ENCODE data around the gene ACAP3. TPM values are rescaled to one million over a fixed set of nuclear protein-coding genes. Genes with fewer than 3 reads are reported as not detected.

Gene ACAP3
- total and polyA plus RNA-seq, 4 experiments from 2014 or later, result 5.4 to 65.6 (median 33.3) TPM

DNA sequence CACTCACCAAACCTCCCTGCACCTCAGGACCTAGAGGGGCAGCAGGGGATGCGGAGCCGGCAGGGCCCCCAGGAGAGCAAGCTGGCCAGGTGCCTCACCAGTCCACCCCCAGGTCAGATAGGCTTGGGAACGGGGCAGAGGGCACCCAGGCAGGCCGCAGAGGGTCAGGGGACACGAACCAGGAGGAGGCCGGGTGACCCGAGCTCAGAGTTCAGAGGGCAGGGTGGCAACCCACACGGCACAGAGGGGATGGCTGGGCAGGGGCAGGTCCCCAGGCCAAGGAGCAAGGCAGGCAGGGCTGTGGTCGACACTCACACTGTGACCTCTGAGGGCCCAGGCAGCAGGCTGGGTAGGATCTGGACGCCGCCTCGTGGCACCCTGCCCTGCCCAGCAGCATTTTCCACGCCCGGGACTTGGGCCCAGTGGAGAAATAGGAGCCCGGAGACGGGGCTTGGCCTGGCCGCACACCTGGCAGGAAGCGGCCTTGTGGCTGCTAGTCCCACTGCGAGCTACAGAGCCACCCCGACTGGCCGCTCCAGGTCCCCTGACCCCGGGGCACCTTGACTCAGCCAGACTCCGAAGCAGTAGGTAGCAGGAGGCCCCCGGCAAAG is 36.2 kb upstream of the ACAP3 start:
- H3K27me3 ChIP-seq (ENCODE audit: insufficient read depth, low read length), result no peaks in the 10 kb centered on the region
- no peak overlapping the region for H3K4me3 Mint-ChIP-seq
- no peaks in the 10 kb centered on the region for H3K36me3 ChIP-seq (ENCODE audit: insufficient read depth, low read length)
- H3K4me1 Mint-ChIP-seq, result peaks cover 4 to 28% (median 16%) of the 10 kb centered on the region in 4 donors
- no peak overlapping the region for H3K4me3 ChIP-seq (ENCODE audit: low read length in 2 of 2)
- ChIA-PET POLR2A (ENCODE audit: partially characterized antibody) (no interaction called here), CTCF (ENCODE audit: partially characterized antibody) (no interaction called here)
- H3K27ac ChIP-seq (ENCODE audit: low read depth, low read length), result no peak overlapping the region
- H3K9me3 Mint-ChIP-seq, result no peaks in the 10 kb centered on the region
- peaks cover 14% of the 10 kb centered on the region for H3K4me1 ChIP-seq (ENCODE audit: insufficient read depth, low read length)
- no peaks in the 10 kb centered on the region for H3K9me3 ChIP-seq (ENCODE audit: control insufficient read depth in 1 of 2, low read length in 2 of 2)
- intact Hi-C loops (cut with micrococcal nuclease), result loop anchor here (1.0 kb wide), 1 partner anchor 18 kb away; no protein-coding TSS in a partner anchor
- H3K27me3 Mint-ChIP-seq, result no peaks in the 10 kb centered on the region
- peaks cover 9 to 10% of the 10 kb centered on the region in 2 donors for H3K36me3 Mint-ChIP-seq
- no peak for DNase-seq
- H3K27ac Mint-ChIP-seq, result peak overlapping the region in 1 of 7 donors; percentile 44

- peaks cover 7% of the 10 kb centered on the region for H3K4me1 ChIP-seq (ENCODE audit: insufficient read depth, low read length)
- POLR2A ChIA-PET (ENCODE audit: partially characterized antibody), result no interaction called here
- peaks cover 4 to 21% (median 14%) of the 10 kb centered on the region in 4 donors for H3K4me1 Mint-ChIP-seq
- intact Hi-C loops (cut with micrococcal nuclease), result loop anchor here (1.0 kb wide), 1 partner anchor 16 kb away; no protein-coding TSS in a partner anchor
- no peaks in the 10 kb centered on the region for H3K36me3 ChIP-seq (ENCODE audit: insufficient read depth, low read length)
- CTCF ChIA-PET (ENCODE audit: partially characterized antibody), result no interaction called here
- H3K27me3 ChIP-seq (ENCODE audit: insufficient read depth, low read length), result no peaks in the 10 kb centered on the region
- H3K4me3 Mint-ChIP-seq, result no peak overlapping the region
- H3K27me3 Mint-ChIP-seq, result no peaks in the 10 kb centered on the region
- no peaks in the 10 kb centered on the region for H3K9me3 Mint-ChIP-seq
- no peak overlapping the region for H3K4me3 ChIP-seq (ENCODE audit: low read length in 2 of 2)
- DNase-seq, result peak in 1 of 5 donors; percentile 3
- no peak overlapping the region for H3K27ac ChIP-seq (ENCODE audit: low read depth, low read length)
- H3K9me3 ChIP-seq (ENCODE audit: control insufficient read depth in 1 of 2, low read length in 2 of 2), result no peaks in the 10 kb centered on the region
- H3K36me3 Mint-ChIP-seq, result peaks cover 10 to 12% of the 10 kb centered on the region in 2 donors
- H3K27ac Mint-ChIP-seq, result no peak overlapping the region
Observed at GRCh38 chr1:1342584-1343115, 34.9 kb upstream of the ACAP3 start.

DNA sequence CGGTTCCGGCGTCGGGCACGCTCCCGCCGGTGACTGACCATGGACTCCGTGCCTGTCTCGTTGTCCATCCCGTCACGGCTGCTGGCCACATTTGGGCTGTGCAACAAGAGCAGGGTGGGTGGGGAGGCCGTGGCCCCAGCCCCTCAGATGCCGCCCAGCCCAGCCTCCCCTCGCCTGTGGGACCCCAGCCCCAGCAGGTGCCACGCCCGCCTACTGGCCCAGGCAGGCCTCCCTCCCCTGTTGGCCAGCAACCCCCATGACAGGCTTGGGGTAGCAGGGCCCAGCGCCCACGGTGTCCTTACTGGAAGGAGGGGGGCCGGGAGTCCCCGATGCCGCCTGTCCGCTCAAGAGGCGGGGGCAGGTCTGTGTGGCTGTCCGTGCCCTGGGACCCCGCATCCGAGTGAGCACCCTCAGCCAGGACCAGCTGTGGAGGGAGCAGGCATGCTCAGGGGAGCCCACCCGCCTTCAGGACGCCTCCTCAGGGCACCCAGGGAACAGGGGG is 34.4 kb upstream of the ACAP3 start:
- H3K27ac Mint-ChIP-seq, result no peak overlapping the region
- H3K27ac ChIP-seq (ENCODE audit: low read depth, low read length), result no peak overlapping the region
- POLR2A ChIA-PET (ENCODE audit: partially characterized antibody), result no interaction called here
- peak in 1 of 5 donors; percentile 42 for DNase-seq
- intact Hi-C loops (cut with micrococcal nuclease), result no loop called here
- no peaks in the 10 kb centered on the region for H3K27me3 Mint-ChIP-seq
- peaks cover 1% of the 10 kb centered on the region for H3K4me1 ChIP-seq (ENCODE audit: insufficient read depth, low read length)
- CTCF ChIA-PET (ENCODE audit: partially characterized antibody), result no interaction called here
- H3K36me3 Mint-ChIP-seq, result peaks cover 10 to 12% of the 10 kb centered on the region in 2 donors
- no peak overlapping the region for H3K4me3 ChIP-seq (ENCODE audit: low read length in 2 of 2)
- H3K9me3 Mint-ChIP-seq, result no peaks in the 10 kb centered on the region
- H3K9me3 ChIP-seq (ENCODE audit: control insufficient read depth in 1 of 2, low read length in 2 of 2), result no peaks in the 10 kb centered on the region
- H3K4me3 Mint-ChIP-seq, result no peak overlapping the region
- H3K4me1 Mint-ChIP-seq, result peaks cover under 1 to 15% (median 11%) of the 10 kb centered on the region in 4 donors
- H3K36me3 ChIP-seq (ENCODE audit: insufficient read depth, low read length), result no peaks in the 10 kb centered on the region
- no peaks in the 10 kb centered on the region for H3K27me3 ChIP-seq (ENCODE audit: insufficient read depth, low read length)

DNA sequence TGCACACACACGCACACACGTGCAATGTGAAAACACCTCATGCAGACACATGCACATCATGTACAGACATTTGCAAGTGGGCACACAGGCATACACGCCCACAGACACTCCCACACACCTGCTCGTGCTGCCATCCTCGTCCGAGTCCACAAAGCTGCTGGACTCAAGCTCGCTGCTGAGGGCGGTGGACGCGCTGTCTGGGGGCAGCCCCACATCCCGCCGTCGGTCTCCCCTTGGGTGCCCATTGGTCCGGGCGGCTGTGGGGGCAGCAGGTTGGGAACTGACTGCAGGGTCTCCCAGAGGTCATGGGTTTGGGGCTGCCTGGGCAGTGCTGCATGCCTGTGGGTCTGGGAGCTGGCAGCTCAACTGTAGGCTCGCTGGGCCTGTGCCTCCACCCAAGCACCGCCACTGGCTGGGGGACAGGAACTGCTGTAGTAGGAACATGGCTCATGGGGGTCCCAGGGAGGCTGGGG is 33.9 kb upstream of the ACAP3 start:
- H3K36me3 ChIP-seq (ENCODE audit: insufficient read depth, low read length), result no peaks in the 10 kb centered on the region
- H3K27ac ChIP-seq (ENCODE audit: low read depth, low read length), result no peak overlapping the region
- no peaks in the 10 kb centered on the region for H3K9me3 ChIP-seq (ENCODE audit: control insufficient read depth in 1 of 2, low read length in 2 of 2)
- Mint-ChIP-seq H3K4me3 (no peak overlapping the region), H3K9me3 (no peaks in the 10 kb centered on the region), H3K27me3 (no peaks in the 10 kb centered on the region), H3K4me1 (peaks cover 0 to 10% (median 7%) of the 10 kb centered on the region in 4 donors), H3K27ac (no peak overlapping the region), H3K36me3 (peaks cover 10 to 12% of the 10 kb centered on the region in 2 donors)
- intact Hi-C loops (cut with micrococcal nuclease), result no loop called here
- no peak overlapping the region for H3K4me3 ChIP-seq (ENCODE audit: low read length in 2 of 2)
- ChIA-PET CTCF (ENCODE audit: partially characterized antibody) (no interaction called here), POLR2A (ENCODE audit: partially characterized antibody) (no interaction called here)
- no peaks in the 10 kb centered on the region for H3K27me3 ChIP-seq (ENCODE audit: insufficient read depth, low read length)
- H3K4me1 ChIP-seq (ENCODE audit: insufficient read depth, low read length), result no peaks in the 10 kb centered on the region
- DNase-seq, result no peak

- CTCF ChIA-PET (ENCODE audit: partially characterized antibody), result no interaction called here
Observed at GRCh38 chr1:1340791-1341548, 33.2 kb upstream of the ACAP3 start.

GRCh38 chr1:1340185-1340584 is 32.5 kb upstream of the ACAP3 start:
- Mint-ChIP-seq H3K9me3 (no peaks in the 10 kb centered on the region), H3K4me3 (no peak overlapping the region), H3K27ac (no peak overlapping the region), H3K36me3 (peaks cover 10 to 12% of the 10 kb centered on the region in 2 donors), H3K4me1 (peaks cover 0 to 8% (median 6%) of the 10 kb centered on the region in 4 donors), H3K27me3 (no peaks in the 10 kb centered on the region)
- no peak for DNase-seq
- Histone ChIP-seq H3K27me3 (ENCODE audit: insufficient read depth, low read length) (no peaks in the 10 kb centered on the region), H3K27ac (ENCODE audit: low read depth, low read length) (no peak overlapping the region), H3K4me3 (ENCODE audit: low read length in 2 of 2) (no peak overlapping the region), H3K4me1 (ENCODE audit: insufficient read depth, low read length) (no peaks in the 10 kb centered on the region), H3K36me3 (ENCODE audit: insufficient read depth, low read length) (no peaks in the 10 kb centered on the region), H3K9me3 (ENCODE audit: control insufficient read depth in 1 of 2, low read length in 2 of 2) (no peaks in the 10 kb centered on the region)
- intact Hi-C loops (cut with micrococcal nuclease), result no loop called here
- CTCF ChIA-PET (ENCODE audit: partially characterized antibody), result no interaction called here
- POLR2A ChIA-PET (ENCODE audit: partially characterized antibody), result no interaction called here

More at GRCh38 chr1:1340791-1341548, 33.2 kb upstream of the ACAP3 start:
- H3K4me1 Mint-ChIP-seq, result peaks cover 0 to 8% (median 6%) of the 10 kb centered on the region in 4 donors
- H3K9me3 ChIP-seq (ENCODE audit: control insufficient read depth in 1 of 2, low read length in 2 of 2), result no peaks in the 10 kb centered on the region
- no peaks in the 10 kb centered on the region for H3K4me1 ChIP-seq (ENCODE audit: insufficient read depth, low read length)
- H3K27me3 Mint-ChIP-seq, result no peaks in the 10 kb centered on the region
- POLR2A ChIA-PET (ENCODE audit: partially characterized antibody), result no interaction called here
- no peaks in the 10 kb centered on the region for H3K36me3 ChIP-seq (ENCODE audit: insufficient read depth, low read length)
- H3K9me3 Mint-ChIP-seq, result no peaks in the 10 kb centered on the region
- peak in 1 of 5 donors; percentile 3 for DNase-seq
- H3K36me3 Mint-ChIP-seq, result peaks cover 10 to 12% of the 10 kb centered on the region in 2 donors
- no peaks in the 10 kb centered on the region for H3K27me3 ChIP-seq (ENCODE audit: insufficient read depth, low read length)
- peak overlapping the region in 2 of 7 donors; percentile 6 to 30 for H3K27ac Mint-ChIP-seq
- intact Hi-C loops (cut with micrococcal nuclease), result no loop called here
- H3K4me3 ChIP-seq (ENCODE audit: low read length in 2 of 2), result no peak overlapping the region
- H3K27ac ChIP-seq (ENCODE audit: low read depth, low read length), result no peak overlapping the region
- H3K4me3 Mint-ChIP-seq, result no peak overlapping the region

DNA sequence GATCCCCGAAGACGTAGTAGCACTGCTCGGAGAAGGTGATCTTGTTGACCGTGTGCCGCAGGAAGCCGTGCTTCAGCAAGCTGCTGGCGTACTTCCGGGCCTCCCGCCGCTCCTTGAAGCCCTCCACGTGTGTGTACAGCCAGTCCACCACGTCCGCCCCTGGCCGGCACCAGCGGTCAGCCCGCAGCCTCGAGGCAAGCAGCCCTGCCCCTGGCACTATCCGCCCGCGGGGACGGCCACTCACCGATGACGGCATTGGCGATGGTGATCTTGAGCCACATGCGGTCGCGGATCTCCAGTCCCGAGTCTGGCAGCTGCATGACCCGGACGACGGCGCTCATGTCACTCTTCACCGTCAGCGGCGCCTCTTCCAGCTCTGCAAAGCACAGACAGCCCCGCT is 30.5 kb upstream of the ACAP3 start:
- no peaks in the 10 kb centered on the region for H3K36me3 ChIP-seq (ENCODE audit: insufficient read depth, low read length)
- CTCF ChIA-PET (ENCODE audit: partially characterized antibody), result interaction anchor here (0.6 kb wide), 1 partner anchor 241 kb away, joined by 3 read pairs; no protein-coding TSS in a partner anchor
- no peaks in the 10 kb centered on the region for H3K27me3 ChIP-seq (ENCODE audit: insufficient read depth, low read length)
- Mint-ChIP-seq H3K27ac (no peak overlapping the region), H3K9me3 (no peaks in the 10 kb centered on the region), H3K4me1 (peaks cover 0 to 8% (median 6%) of the 10 kb centered on the region in 4 donors), H3K36me3 (peaks cover 10 to 12% of the 10 kb centered on the region in 2 donors), H3K4me3 (no peak overlapping the region), H3K27me3 (no peaks in the 10 kb centered on the region)
- no peak overlapping the region for H3K4me3 ChIP-seq (ENCODE audit: low read length in 2 of 2)
- no peak for DNase-seq
- POLR2A ChIA-PET (ENCODE audit: partially characterized antibody), result no interaction called here
- no peaks in the 10 kb centered on the region for H3K4me1 ChIP-seq (ENCODE audit: insufficient read depth, low read length)
- intact Hi-C loops (cut with micrococcal nuclease), result no loop called here
- H3K9me3 ChIP-seq (ENCODE audit: control insufficient read depth in 1 of 2, low read length in 2 of 2), result no peaks in the 10 kb centered on the region
- no peak overlapping the region for H3K27ac ChIP-seq (ENCODE audit: low read depth, low read length)
